COR-L47 (cell line): Measurements from ENCODE around the gene TCL1B.
"Not testable (repeated sequence)": the region's sequence is repeated elsewhere in the genome, so short reads cannot be mapped to it uniquely, and the experiment has no call there.

Experiments used
- DNase-seq: peaks from one replicate; lab custom pipeline; 2025; lab: John Stamatoyannopoulos, UW

Gene TCL1B

GRCh38 chr14:95703341-95703740 lies 17.1 kb downstream of the TCL1B start:
- DNase-seq = no peak

- DNase-seq = no peak
Measured at GRCh38 chr14:95703805-95704204, 17.6 kb downstream of the TCL1B start.

- no peak for DNase-seq
Measured at GRCh38 chr14:95705518-95705917, 19.3 kb downstream of the TCL1B start.

- no peak for DNase-seq
Measured at GRCh38 chr14:95707327-95707726, 21.1 kb downstream of the TCL1B start.

- DNase-seq = no peak
Measured at GRCh38 chr14:95710106-95710505, 23.9 kb downstream of the TCL1B start.

GRCh38 chr14:95711476-95712176 lies 25.4 kb downstream of the TCL1B start:
- DNase-seq = no peak

- DNase-seq = no peak
Measured at GRCh38 chr14:95712398-95712797, 26.2 kb downstream of the TCL1B start.

GRCh38 chr14:95713596-95714371 lies 27.6 kb downstream of the TCL1B start, which contains the start of gene TCL1A:
TCL1A (minus strand) TSS chr14:95714125; CDS start chr14:95714066, 59 bp downstream.
- no peak for DNase-seq

- DNase-seq = no peak
Measured at GRCh38 chr14:95722525-95723190, 36.4 kb downstream of the TCL1B start.

GRCh38 chr14:95725685-95726336 lies 39.6 kb downstream of the TCL1B start:
- no peak for DNase-seq

GRCh38 chr14:95727056-95727700 lies 41.0 kb downstream of the TCL1B start:
- DNase-seq = peak; percentile 75

GRCh38 chr14:95729402-95730028 lies 43.3 kb downstream of the TCL1B start:
- DNase-seq = not testable (repeated sequence)

- DNase-seq = no peak
Measured at GRCh38 chr14:95730126-95730525, 43.9 kb downstream of the TCL1B start.

- no peak for DNase-seq
Measured at GRCh38 chr14:95733212-95733611, 47.0 kb downstream of the TCL1B start.

GRCh38 chr14:95739356-95739755 lies 53.1 kb downstream of the TCL1B start:
- no peak for DNase-seq

GRCh38 chr14:95741038-95741490 lies 54.8 kb downstream of the TCL1B start:
- DNase-seq = peak; percentile 33

GRCh38 chr14:95741781-95742180 lies 55.6 kb downstream of the TCL1B start:
- no peak for DNase-seq
